GM21390 (cell line): ENCODE measurements around the gene TUBB1.

Experiments
- ATAC-seq: cut with Tn5 transposase; IDR thresholded peaks from one replicate; pipeline ENCODE4 v1.9.1; 2021; ENCODE audit not compliant: unreplicated experiment

TUBB1 gene

DNA sequence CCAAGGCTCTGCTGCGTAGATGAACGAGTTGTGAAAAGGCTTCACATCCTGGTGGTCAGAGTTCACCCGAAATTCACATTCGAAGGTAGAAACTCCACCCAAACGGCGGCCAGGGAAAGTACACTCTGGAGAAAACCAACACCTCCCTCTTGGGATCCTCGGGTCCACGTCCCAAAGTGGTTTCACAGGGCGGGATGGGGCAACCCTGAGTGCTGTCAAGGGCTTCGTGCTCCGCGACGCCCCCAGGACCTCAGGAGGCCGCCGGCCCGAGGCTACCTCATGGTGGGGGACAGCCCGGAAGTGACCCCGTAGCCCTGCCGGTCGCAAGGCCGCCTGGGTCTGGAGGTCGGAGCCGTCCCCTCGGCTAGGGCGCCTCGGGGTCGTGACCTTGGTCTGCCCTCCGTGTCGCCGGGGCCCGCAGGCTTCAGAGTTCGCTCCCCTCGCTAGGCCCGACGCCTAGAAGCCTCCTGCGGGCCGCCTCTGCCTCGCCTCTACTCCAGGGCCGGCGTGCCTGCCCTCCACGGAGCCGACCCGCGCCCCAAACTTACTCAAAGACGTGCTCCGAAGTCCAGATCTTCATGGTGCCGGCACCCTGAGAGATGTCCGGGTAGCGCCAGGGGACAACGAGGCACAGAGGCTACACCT, 23.0 kb downstream of the TUBB1 start, which contains the start of gene PRELID3B:
Gene PRELID3B (minus strand): TSS at position 636 of the 645 bp plus-strand sequence. CDS start 56 bp downstream, at position 580.
- peak; percentile 27 for ATAC-seq

DNA sequence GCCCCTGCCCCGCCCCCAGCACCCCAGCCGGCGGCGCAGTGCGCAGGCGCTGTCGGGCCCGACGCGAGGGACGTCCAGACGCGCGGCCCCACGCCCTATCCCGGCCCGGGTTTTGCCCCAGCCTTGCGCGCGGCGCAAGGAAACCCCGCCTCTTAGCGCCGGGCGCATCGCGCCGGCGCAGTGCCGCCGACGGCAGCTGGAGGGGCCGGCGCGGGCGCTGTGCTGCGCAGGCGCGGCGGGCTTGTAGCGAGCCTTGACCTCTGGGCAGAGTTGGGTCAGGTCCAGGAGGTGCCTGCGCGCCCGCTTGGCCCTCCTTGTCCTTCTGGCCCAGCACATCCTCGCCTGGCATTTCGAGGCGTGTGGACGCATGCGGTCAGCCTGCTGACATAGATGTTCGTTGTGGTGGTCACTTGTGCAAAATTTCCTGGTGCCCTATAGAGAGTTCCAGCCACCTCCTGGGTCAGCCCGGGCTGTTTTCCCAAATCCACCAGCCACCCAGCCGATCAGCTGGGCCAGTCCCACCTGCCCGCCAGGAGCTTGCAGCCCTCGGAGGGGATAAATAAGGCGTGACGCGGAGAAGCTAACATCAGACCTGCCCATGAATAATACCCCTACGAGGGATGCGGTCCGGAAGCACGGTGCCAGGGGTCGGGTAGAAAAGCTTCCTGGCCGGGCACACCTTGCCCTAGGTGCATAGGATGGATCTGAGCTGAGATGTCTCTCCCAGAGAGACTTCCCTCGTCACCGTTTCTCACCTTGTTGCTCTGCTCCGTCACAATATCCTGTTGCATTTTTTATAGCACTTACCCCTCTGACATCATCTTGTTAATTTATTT, 23.8 kb downstream of the TUBB1 start:
- ATAC-seq = peak; percentile 90

DNA sequence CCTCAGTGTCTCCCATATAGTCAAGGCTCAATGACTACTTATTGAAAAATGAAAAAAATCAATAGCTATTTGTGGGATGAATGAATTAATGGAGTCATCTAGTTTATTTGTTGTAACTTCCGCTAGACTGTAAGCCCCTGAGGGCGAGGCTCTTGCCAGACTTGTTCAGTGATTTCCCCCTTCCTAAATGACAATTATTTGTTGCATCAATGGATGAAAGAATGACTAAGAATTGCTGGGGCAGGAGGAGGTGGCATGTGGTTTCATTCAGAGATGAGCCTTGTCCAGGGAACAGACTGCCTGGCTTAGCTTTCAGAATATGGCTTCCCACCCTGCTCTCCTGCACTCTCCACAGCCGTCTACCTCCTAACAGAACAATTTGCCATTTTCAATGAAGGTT, 24.5 kb downstream of the TUBB1 start:
- ATAC-seq = no peak

- ATAC-seq = no peak
These were observed 25.1 kb downstream of the TUBB1 start for GRCh38 chr20:59044295-59044694.

DNA sequence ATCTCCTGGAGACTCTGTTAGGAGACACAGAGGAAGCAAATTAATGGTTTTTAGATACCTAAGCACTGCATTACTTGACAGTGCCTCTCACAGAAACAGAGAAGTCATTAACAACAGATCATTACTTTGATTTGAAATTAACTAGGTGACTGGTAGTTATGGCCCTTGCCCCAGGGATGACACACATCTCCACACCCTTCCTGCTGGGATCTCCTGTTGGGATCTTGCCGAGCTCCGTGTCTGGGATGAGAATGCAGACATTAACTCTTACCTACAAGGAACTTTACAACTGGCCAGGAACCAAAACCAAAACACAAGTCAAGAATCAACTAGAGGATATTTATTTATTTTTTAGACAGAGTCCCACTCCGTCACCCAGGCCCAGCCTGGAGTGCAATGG, 25.6 kb downstream of the TUBB1 start:
- ATAC-seq = no peak

DNA sequence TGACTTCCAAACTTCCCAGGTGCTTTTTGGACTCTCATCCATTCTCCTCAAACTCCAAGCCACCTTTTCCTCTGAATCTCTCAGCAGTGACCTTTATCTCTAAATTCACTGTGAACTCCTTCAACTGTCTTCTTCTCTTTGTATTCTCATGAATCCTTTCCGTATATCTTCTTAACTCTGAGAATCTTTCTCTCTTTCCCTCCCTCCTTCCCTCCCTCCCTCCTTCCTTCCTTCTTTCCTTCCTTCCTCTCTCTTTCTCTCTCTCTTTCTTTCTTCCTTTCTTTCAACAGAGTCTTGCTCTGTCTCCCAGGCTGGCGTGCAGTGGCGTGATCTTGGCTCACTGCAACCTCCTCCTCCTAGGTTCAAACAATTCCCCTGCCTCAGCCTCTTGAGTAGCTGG, 27.6 kb downstream of the TUBB1 start:
- ATAC-seq = no peak

DNA sequence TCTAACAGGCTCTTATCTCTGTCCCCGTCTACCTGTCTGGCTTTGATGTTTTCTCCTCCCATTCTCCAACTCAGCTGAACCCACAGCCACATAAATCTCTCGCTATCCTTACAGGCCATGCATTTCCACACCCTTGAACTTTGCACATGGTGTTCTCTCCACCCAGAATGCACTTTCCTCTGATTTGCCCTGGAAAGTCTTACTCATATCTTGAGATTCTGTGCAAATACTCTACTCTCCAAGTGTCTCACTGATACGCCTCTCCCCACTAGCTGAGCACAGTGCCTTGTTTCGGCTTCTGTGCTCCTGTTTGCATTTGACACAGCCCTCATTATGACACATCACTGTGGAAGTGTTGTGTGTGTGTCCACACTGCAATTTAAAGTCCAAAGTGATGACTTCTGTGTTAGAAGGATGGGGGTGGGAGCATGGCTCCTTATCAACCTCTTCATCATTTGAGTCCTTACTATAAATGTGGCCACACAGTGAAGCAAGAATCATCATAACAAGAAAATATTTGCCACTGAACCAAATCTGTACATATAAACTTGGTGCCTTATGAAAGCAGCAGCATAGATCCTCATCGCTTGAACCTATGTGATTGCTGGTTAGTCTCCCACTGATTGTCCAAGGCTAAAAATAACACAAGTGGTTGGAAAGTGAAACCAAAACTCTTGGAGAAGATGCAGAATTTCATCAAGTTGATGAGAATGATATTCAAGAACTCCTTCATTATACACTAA, 28.9 kb downstream of the TUBB1 start:
- no peak for ATAC-seq

- ATAC-seq = no peak
These were observed 29.4 kb downstream of the TUBB1 start for GRCh38 chr20:59048681-59049030.

GRCh38 chr20:59050437-59050836, 31.2 kb downstream of the TUBB1 start:
- no peak for ATAC-seq

GRCh38 chr20:59051666-59052185, 32.5 kb downstream of the TUBB1 start:
- no peak for ATAC-seq

DNA sequence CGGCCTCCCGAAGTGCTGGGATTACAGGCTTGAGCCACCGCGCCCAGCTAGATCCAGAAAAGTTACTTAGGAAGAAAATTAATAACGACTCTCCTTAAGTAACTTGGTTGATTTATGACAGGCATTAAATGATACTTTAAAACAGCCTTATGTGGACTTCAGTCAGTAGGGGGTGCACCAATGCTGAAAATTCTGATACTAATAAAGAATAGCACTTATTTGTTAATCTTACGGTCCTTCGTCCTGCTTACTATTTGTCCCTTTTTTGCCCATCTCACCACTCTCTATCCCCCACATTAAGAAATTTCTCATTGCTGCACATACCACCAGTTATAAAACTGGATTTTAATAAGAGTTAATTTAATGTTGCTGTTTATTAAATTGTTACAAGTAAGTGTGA, 36.1 kb downstream of the TUBB1 start:
- ATAC-seq = no peak

GRCh38 chr20:59062081-59062480, 42.9 kb downstream of the TUBB1 start:
- no peak for ATAC-seq

DNA sequence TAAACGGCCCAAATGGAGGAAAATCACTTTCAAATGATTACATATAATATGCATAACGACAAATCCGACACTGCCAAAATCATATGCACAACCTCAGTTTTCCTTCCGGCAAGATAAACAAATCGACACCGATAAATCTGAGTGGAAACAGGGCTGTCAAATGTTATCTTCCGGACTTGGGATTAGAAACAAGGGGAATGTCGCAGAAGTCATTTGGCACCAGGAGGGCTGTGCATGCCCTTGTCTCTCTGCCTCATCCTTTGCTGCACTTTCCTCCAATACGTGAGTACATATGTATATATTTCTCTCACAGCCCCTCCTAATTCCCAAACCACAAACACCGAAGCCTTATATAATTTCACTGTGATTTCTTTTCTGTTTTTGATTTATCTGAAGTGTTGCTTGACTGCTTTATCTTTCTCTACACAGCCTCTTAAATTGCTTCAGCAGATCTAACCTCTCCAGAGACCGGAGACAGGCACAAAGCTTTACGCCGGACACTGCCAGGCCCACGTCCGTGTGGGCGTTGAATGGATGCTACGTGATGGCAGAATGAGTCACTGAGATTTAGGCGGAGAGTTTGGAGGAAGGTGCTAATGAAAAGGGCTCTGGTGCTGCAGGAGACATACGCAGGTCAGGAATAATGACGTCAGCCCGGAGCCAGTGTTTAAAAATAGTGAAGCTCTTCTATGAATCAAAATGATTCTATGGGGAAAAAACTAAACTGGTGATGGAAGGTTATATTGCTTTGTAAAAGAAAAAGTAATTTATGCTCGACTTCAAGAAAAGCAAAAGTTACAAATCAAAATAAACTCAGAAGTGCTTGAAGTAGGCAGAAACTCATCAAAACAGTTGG, 44.4 kb downstream of the TUBB1 start:
- ATAC-seq = no peak

- ATAC-seq = no peak
These were observed 45.0 kb downstream of the TUBB1 start for GRCh38 chr20:59064214-59064722.

GRCh38 chr20:59068534-59068933, 49.3 kb downstream of the TUBB1 start:
- no peak for ATAC-seq

- ATAC-seq = no peak
These were observed 49.8 kb downstream of the TUBB1 start for GRCh38 chr20:59069026-59069425.

GRCh38 chr20:59071216-59071615, 52.0 kb downstream of the TUBB1 start:
- peak; percentile 61 for ATAC-seq

GRCh38 chr20:59073582-59073981, 54.4 kb downstream of the TUBB1 start:
- ATAC-seq = no peak

GRCh38 chr20:59074456-59074855, 55.2 kb downstream of the TUBB1 start:
- no peak for ATAC-seq

DNA sequence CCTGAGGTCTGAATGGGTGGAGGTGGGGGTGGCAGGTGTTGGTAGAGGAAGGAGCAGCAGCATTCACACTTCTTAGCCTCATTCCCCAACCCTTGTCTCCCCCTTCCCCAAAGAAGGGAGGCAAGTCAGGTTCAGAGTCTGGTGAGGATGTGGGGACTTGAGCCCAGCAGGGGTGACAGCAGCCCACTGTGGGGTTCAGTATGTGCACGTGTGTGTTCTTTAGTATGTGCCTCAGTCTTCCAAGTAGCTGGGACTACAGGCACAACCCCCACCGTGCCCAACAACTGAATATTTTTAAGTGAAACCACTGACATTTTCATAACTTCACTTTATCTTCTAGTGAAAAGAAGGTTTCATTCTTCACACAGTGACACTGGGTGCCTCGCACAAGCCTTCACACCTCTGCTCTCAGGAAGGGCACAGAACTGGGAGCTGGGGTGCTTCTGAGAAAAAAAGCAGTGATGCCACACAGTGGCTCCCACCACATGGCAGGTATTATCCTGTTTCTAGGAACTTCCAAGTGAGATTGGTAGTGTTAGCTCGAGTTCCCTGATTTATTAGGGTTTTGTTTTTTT, 56.8 kb downstream of the TUBB1 start:
- no peak for ATAC-seq
